K562 (cell line): ENCODE measurements around the gene KASH5. TPM values are rescaled to one million over a fixed set of nuclear protein-coding genes. Genes with fewer than 3 reads are reported as not detected.
A peak's percentile ranks its signal among the peaks of the same experiment; 100 is the strongest.

Experiments used
- ATAC-seq: fragments of 200-7000 bp; cut with Tn5 transposase; 3 replicates; pipeline ENCODE4 v1.9.1; 2020; ENCODE audit warnings: moderate library complexity
- BruUV-seq: library from RNA; stranded (reverse); fragments of 400-500 nt; replicated peaks from 2 replicates; lab custom pipeline; 2021; lab: Mats Ljungman, UMichigan
- CTCF ChIA-PET: fragments of 300-600 bp; formaldehyde crosslinking; extraction: SDS; loops from one replicate; lab custom pipeline; 2021; ENCODE audit warnings: low intra/inter-chr PET ratio; lab: Yijun Ruan, JAX
- POLR2A ChIA-PET: fragments of 300-600, 350-650 bp; sonication (Branson Sonifier 250); formaldehyde crosslinking; extraction: SDS; loops from one replicate; lab custom pipeline; 2021; ENCODE audit warnings: antibody characterized with exemption, inconsistent platforms; lab: Yijun Ruan, JAX
- DNase-seq, 4 experiments: peaks; one replicate each; pipeline versions ENCODE4 v3.0.0 to v3.0.0-alpha.2; 2011 to 2018; ENCODE audit warnings: low spot score in 3 of 4, mixed read lengths in 3 of 4; ENCODE audit errors: extremely low read depth in 1 of 4
- FAIRE-seq: peaks from 2 replicates; lab custom pipeline; 2011; peaks lifted over from hg19 to GRCh38; lab: Jason Lieb, UNC
- H2AFZ ChIP-seq: 2 replicates; pipeline ENCODE4 v1.6.0; 2011; ENCODE audit warnings: low read depth, low read length, control low read depth, inconsistent platforms
- H3K27ac ChIP-seq: fragments of 200-600 bp; 3 replicates; pipeline ENCODE4 v1.8.0; 2011; ENCODE audit warnings: low read depth, mild to moderate bottlenecking, control low read depth, inconsistent platforms, low read length, moderate library complexity, mixed read lengths; ENCODE audit errors: extremely low read depth
- H3K27me3 ChIP-seq, 2 experiments: fragments of 300-600 bp in 1 of 2; 2 replicates in 1 of 2; 3 replicates in 1 of 2; pipeline versions ENCODE4 v1.6.0 to v1.8.0; 2011; ENCODE audit warnings: inconsistent platforms in 2 of 2, low read length in 2 of 2, mild to moderate bottlenecking in 1 of 2, mixed read lengths in 1 of 2, moderate library complexity in 1 of 2; ENCODE audit not compliant: control insufficient read depth in 2 of 2, insufficient read depth in 2 of 2
- H3K36me3 ChIP-seq: fragments of 300-600 bp; 3 replicates; pipeline ENCODE4 v1.8.0; 2011; ENCODE audit warnings: mild to moderate bottlenecking, low read length, inconsistent platforms; ENCODE audit not compliant: control insufficient read depth, insufficient read depth
- H3K4me1 ChIP-seq, 2 experiments: fragments of 200-600 bp in 1 of 2; replicated peaks in 1 of 2; 2 replicates in 1 of 2; 3 replicates in 1 of 2; pipeline versions ENCODE4 v1.5.1 to v1.8.0; 2011; ENCODE audit warnings: inconsistent platforms in 2 of 2, low read length in 2 of 2, mild to moderate bottlenecking in 1 of 2, mixed read lengths in 1 of 2, moderate library complexity in 1 of 2; ENCODE audit not compliant: control insufficient read depth in 2 of 2, insufficient read depth in 2 of 2
- H3K4me2 ChIP-seq: 2 replicates; pipeline ENCODE4 v1.6.1; 2011; ENCODE audit warnings: low read length, control low read depth, inconsistent platforms, mixed read lengths; ENCODE audit not compliant: insufficient read depth
- H3K4me3 ChIP-seq: fragments of 200-600 bp; sonication (generic), shearing (Covaris generic); 2 replicates; pipeline ENCODE4 v1.5.1; 2016; ENCODE audit warnings: control low read depth, inconsistent platforms
- H3K79me2 ChIP-seq: fragments of 200-600 bp; 3 replicates; pipeline ENCODE4 v1.8.0; 2011; ENCODE audit warnings: low read length, inconsistent platforms; ENCODE audit not compliant: control insufficient read depth, insufficient read depth
- H3K9ac ChIP-seq, 2 experiments: 2 replicates each; pipeline versions ENCODE4 v1.6.0 to v1.6.1; 2011; ENCODE audit warnings: low read depth in 2 of 2, low read length in 2 of 2, control low read depth in 1 of 2, inconsistent platforms in 1 of 2, mild to moderate bottlenecking in 1 of 2, mixed read lengths in 1 of 2; ENCODE audit not compliant: insufficient read depth in 1 of 2
- H3K9me1 ChIP-seq: one replicate; pipeline ENCODE4 v1.6.0; 2011; ENCODE audit warnings: inconsistent platforms, mild to moderate bottlenecking, low read length, moderate library complexity; ENCODE audit not compliant: control insufficient read depth, insufficient read depth
- H3K9me3 ChIP-seq: replicated peaks from 2 replicates; pipeline ENCODE4 v1.5.1; 2011; ENCODE audit warnings: low read depth, low read length, inconsistent platforms; ENCODE audit not compliant: control insufficient read depth, insufficient read depth
- H4K20me1 ChIP-seq: replicated peaks from 2 replicates; pipeline ENCODE4 v1.6.1; 2011; ENCODE audit warnings: low read length, inconsistent platforms, mixed read lengths; ENCODE audit not compliant: control insufficient read depth, insufficient read depth
- ADNP ChIP-seq: fragments of 200-800 bp; sonication (Bioruptor generic); IDR thresholded peaks from 2 replicates; pipeline ENCODE4 v1.6.1; 2016; ENCODE audit warnings: missing genetic modification characterization, missing compliant biosample characterization
- CC2D1A ChIP-seq: fragments of 450-650 bp; IDR thresholded peaks from 2 replicates; pipeline ENCODE4 v1.6.1; 2017; ENCODE audit warnings: mild to moderate bottlenecking
- CEBPG ChIP-seq, 3 experiments: fragments of 200-800 bp in 1 of 3; sonication (Bioruptor generic) in 1 of 3; sonication (generic) in 1 of 3; formaldehyde crosslinking in 1 of 3; IDR thresholded peaks in 2 of 3; conservative IDR thresholded peaks in 1 of 3; 2 replicates each; pipeline versions ENCODE4 v1.6.1 to v1.8.0; 2016 to 2022; ENCODE audit warnings: missing compliant biosample characterization in 2 of 3, missing genetic modification characterization in 2 of 3, mild to moderate bottlenecking in 1 of 3, missing genetic modification reagents in 1 of 3
- CHD2 ChIP-seq: IDR thresholded peaks from 2 replicates; pipeline ENCODE4 v1.6.1; 2011; ENCODE audit warnings: low read depth, low read length
- ELF4 ChIP-seq: fragments of 450-650 bp; formaldehyde crosslinking; IDR thresholded peaks from 2 replicates; pipeline ENCODE4 v1.4.0; 2022; ENCODE audit warnings: missing genetic modification characterization
- GABPB2 ChIP-seq: fragments of 250-450 bp; sonication (Bioruptor Pico); conservative IDR thresholded peaks from 2 replicates; pipeline ENCODE4 v1.5.1; 2021; ENCODE audit warnings: mild to moderate bottlenecking
- HMG20A ChIP-seq: fragments of 450-650 bp; formaldehyde crosslinking; conservative IDR thresholded peaks from 2 replicates; pipeline ENCODE4 v1.4.0; 2020; ENCODE audit warnings: mild to moderate bottlenecking, mixed read lengths
- KAT7 ChIP-seq: sonication (generic); formaldehyde crosslinking; IDR thresholded peaks from 2 replicates; pipeline ENCODE4 v1.8.0; 2022; ENCODE audit warnings: missing genetic modification reagents, mild to moderate bottlenecking, borderline replicate concordance
- MIER1 ChIP-seq: fragments of 450-650 bp; IDR thresholded peaks from 2 replicates; pipeline ENCODE4 v1.6.1; 2016; ENCODE audit warnings: antibody characterized with exemption, mild to moderate bottlenecking, low read depth
- NBN ChIP-seq: fragments of 450-650 bp; IDR thresholded peaks from 2 replicates; pipeline ENCODE4 v1.6.1; 2016; ENCODE audit warnings: low read depth, mild to moderate bottlenecking
- SETDB1 ChIP-seq: IDR thresholded peaks from one replicate; pipeline ENCODE4 v1.6.1; 2012; ENCODE audit warnings: low read length, control low read depth, inconsistent platforms
- ZFP36 ChIP-seq: fragments of 150-350 bp; IDR thresholded peaks from 2 replicates; pipeline ENCODE4 v1.6.1; 2018; ENCODE audit warnings: low read length, low read depth; ENCODE audit not compliant: partially characterized antibody
- ZNF253 ChIP-seq: fragments of 250-450 bp; sonication (Bioruptor Pico); conservative IDR thresholded peaks from 2 replicates; pipeline ENCODE4 v1.6.1; 2021; ENCODE audit warnings: mild to moderate bottlenecking
- WGBS: fragments of 100-300 bp; shearing (Covaris generic); methylation state at CpG from one replicate; pipeline ENCODE4 v1.1.6; 2016; ENCODE audit warnings: low coverage, mixed read lengths; ENCODE audit not compliant: insufficient coverage; ENCODE audit errors: missing lambda C conversion rate; 5-methylcytosine and 5-hydroxymethylcytosine counted together
- in situ Hi-C: fragments of 300-500 bp; cut with MboI; formaldehyde crosslinking; loops from 4 replicates; pipeline ENCODE4 v1.15.0; 2018; ENCODE audit warnings: inconsistent platforms, mixed read lengths
- intact Hi-C: fragments of 100-400 bp; cut with micrococcal nuclease; formaldehyde crosslinking; loops from 2 replicates; pipeline ENCODE4 v1.14.2; 2022
- polyA plus RNA-seq, 8 experiments: library from polyadenylated mRNA; depleted of rRNA in 4 of 8; stranded (reverse) in 5 of 8; unstranded in 3 of 8; fragments of >200 nt; fragmentation: Nextera tagmentation in 2 of 8; fragmentation: Illumina TruSeq in 1 of 8; extraction: Ambion mirVana in 2 of 8; extraction: Trizol in 1 of 8; gene quantifications; 2 replicates each; pipeline versions ENCODE4 v1.2.1 to v1.2.3, GENCODE V29; 2011 to 2014; ENCODE audit warnings: inconsistent platforms in 1 of 8, missing spikeins in 1 of 8
- total RNA-seq, 7 experiments: library from RNA; depleted of rRNA in 6 of 7; stranded (reverse); fragments of >200 nt in 6 of 7; fragmentation: Illumina TruSeq in 2 of 7; extraction: Trizol in 2 of 7; gene quantifications; 2 replicates each; pipeline versions ENCODE4 v1.2.1 to v1.2.3, GENCODE V29; 2011 to 2021; ENCODE audit warnings: low replicate concordance in 1 of 7
- TF ChIP-seq, protein P1 (sequence below): fragments of 450-650 bp; IDR thresholded peaks from 2 replicates; pipeline ENCODE4 v1.6.1; 2017; ENCODE audit warnings: mild to moderate bottlenecking, moderate library complexity
- TF ChIP-seq, protein P2 (sequence below): fragments of 450-650 bp; IDR thresholded peaks from 2 replicates; pipeline ENCODE4 v1.6.1; 2016; ENCODE audit warnings: mild to moderate bottlenecking
- TF ChIP-seq, protein P3 (sequence below): fragments of 250-450 bp; sonication (Bioruptor Pico); IDR thresholded peaks from 2 replicates; pipeline ENCODE4 v1.8.0; 2022; ENCODE audit warnings: moderate library complexity, mild to moderate bottlenecking, inconsistent platforms

KASH5 gene
- total and polyA plus RNA-seq, 9 of the 15 experiments (the other 6 are each of a cell fraction or from before 2014, with no cell fraction given), result 0.07 to 0.84 (median 0.34) TPM; not detected in 1

DNA sequence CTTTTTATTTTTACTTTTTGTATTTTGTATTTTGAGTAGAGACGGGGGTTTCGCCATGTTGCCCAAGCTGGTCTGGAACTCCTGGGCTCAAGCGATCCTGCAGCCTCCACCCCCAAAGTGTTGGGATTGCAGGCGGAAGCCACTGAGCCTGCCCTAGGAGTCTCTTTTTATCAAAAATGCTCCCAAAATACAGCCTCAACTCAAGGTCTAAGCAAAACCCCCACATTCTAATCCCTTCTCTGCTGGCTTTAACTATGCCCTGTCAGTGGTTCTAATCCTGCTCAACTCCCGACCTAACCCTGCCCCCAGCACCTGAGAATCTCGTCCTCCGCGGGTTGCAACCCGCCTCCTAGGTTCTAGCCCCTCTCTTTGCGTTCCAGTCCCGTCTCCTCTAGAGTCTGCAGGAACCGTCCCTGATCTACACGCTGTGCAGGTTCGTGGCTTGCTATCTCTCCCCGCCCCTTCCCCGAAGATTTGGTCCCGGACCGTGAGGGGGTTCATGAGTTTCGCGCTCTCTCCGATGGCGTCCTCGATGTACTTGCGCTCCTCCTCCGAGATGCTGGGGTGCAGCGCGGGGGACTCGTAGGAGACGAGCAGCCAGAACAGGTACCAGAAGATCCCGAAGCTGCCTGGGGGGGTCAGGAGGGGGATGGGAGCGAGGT lies 45.3 kb downstream of the KASH5 start (continued):
- TF ChIP-seq SETDB1 (no peak), ELF4 (CRISPR knock-in tag) (no peak), KAT7 (no peak), ADNP (tag) (no peak), CC2D1A (no peak), NBN (no peak)
- TF ChIP-seq, protein P1, sequence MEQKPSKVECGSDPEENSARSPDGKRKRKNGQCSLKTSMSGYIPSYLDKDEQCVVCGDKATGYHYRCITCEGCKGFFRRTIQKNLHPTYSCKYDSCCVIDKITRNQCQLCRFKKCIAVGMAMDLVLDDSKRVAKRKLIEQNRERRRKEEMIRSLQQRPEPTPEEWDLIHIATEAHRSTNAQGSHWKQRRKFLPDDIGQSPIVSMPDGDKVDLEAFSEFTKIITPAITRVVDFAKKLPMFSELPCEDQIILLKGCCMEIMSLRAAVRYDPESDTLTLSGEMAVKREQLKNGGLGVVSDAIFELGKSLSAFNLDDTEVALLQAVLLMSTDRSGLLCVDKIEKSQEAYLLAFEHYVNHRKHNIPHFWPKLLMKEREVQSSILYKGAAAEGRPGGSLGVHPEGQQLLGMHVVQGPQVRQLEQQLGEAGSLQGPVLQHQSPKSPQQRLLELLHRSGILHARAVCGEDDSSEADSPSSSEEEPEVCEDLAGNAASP, result no peak

DNA sequence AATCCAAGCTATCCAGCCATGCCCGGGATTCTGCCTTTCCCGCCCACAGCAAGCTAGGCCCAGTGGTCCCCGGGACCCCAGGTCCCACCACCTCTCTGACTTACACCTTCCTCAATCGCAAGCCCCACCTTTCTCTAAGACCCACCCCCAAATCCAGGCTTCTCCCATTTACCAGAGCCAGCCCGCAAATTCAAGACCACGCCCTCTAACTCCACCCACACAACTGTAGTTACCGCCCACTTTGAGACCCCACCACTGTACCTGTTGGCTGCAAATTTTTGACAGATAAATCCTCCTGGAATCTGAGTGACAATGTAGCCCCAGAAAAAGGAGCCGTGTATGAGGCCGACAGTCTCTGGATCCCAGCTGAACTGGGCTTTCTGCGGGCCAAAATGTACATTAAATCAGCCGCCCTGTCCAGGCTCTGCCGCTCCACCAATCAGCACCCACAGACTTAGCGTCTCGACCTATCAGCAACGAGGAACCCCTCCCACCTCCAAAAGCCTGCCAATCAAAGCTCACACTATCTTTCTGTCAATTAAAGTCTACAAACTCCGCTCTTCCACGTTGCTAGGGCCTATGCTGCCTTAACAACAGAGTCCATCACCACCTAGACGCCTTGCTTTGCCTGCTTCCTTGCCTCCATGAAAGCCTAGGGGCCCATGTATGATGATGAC lies 47.0 kb downstream of the KASH5 start:
- Histone ChIP-seq H3K4me1 (peaks cover 28 to 60% of the 10 kb centered on the region in 2 experiments), H3K9ac (no peak overlapping the region), H3K79me2 (peaks cover 9% of the 10 kb centered on the region), H4K20me1 (no peaks in the 10 kb centered on the region), H3K36me3 (no peaks in the 10 kb centered on the region; the same call in 2 of the 3 replicates), H3K9me1 (no peaks in the 10 kb centered on the region), H3K4me3 (no peak overlapping the region), H3K27me3 (peaks cover 0 to 8% of the 10 kb centered on the region in 2 experiments; a peak in 3 of 5 replicates), H3K4me2 (no peak overlapping the region), H3K9me3 (no peaks in the 10 kb centered on the region), H2AFZ (peak overlapping the region; percentile 93), H3K27ac (no peak overlapping the region)
- CTCF ChIA-PET, result no interaction called here
- 67% methylated on average over 18 of the region's 18 CpGs for WGBS
- FAIRE-seq (peak; percentile 84), ATAC-seq (peak; percentile 52), DNase-seq (peak; percentile 55 to 80 (median 66))
- in situ Hi-C loops, result loop anchor here (5.0 kb wide), 1 partner anchor 43 kb away; no protein-coding TSS in a partner anchor
- intact Hi-C loops, result no loop called here
- POLR2A ChIA-PET, result interaction anchor here (0.7 to 1.6 kb wide), 4 partner anchors 8 to 97 kb away, joined by 3 to 6 read pairs (median 3); no protein-coding TSS in a partner anchor
- no TSS peak for BruUV-seq
- no peak for TF ChIP-seq HMG20A (CRISPR knock-in tag)
- no peak for TF ChIP-seq GABPB2 (CRISPR knock-in tag)
- TF ChIP-seq, protein P2, sequence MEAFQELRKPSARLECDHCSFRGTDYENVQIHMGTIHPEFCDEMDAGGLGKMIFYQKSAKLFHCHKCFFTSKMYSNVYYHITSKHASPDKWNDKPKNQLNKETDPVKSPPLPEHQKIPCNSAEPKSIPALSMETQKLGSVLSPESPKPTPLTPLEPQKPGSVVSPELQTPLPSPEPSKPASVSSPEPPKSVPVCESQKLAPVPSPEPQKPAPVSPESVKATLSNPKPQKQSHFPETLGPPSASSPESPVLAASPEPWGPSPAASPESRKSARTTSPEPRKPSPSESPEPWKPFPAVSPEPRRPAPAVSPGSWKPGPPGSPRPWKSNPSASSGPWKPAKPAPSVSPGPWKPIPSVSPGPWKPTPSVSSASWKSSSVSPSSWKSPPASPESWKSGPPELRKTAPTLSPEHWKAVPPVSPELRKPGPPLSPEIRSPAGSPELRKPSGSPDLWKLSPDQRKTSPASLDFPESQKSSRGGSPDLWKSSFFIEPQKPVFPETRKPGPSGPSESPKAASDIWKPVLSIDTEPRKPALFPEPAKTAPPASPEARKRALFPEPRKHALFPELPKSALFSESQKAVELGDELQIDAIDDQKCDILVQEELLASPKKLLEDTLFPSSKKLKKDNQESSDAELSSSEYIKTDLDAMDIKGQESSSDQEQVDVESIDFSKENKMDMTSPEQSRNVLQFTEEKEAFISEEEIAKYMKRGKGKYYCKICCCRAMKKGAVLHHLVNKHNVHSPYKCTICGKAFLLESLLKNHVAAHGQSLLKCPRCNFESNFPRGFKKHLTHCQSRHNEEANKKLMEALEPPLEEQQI, result no peak
- TF ChIP-seq CHD2, result 0 out of 2 replicates have a peak, but pooled peaks have one; percentile 27
- TF ChIP-seq, protein P3, sequence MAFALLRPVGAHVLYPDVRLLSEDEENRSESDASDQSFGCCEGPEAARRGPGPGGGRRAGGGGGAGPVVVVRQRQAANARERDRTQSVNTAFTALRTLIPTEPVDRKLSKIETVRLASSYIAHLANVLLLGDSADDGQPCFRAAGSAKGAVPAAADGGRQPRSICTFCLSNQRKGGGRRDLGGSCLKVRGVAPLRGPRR, result no peak
- TF ChIP-seq MIER1, result no peak
- TF ChIP-seq CEBPG (CRISPR knock-in tag; IDR thresholded peaks at IDR 0.05), result no peak
- no peak for TF ChIP-seq CEBPG (tag; conservative IDR thresholded peaks at IDR 0.05 in 1 of 2, IDR thresholded peaks at IDR 0.05 in 1 of 2)
- no peak for TF ChIP-seq ZFP36
- no peak for TF ChIP-seq ZNF253 (CRISPR knock-in tag)
